ENCODE measurements around the gene CARNS1. TPM values are rescaled to one million over a fixed set of nuclear protein-coding genes. Genes with fewer than 3 reads are reported as not detected.
A peak's percentile ranks its signal among the peaks of the same experiment; 100 is the strongest.

The CARNS1 gene
- total and polyA plus RNA-seq, 2 of the 13 experiments (the other 11 are each of a cell fraction or from before 2014, with no cell fraction given): not detected

GRCh38 chr11:67463680-67464410, 48.4 kb downstream of the CARNS1 start (continued):
- no peak for TF ChIP-seq SOX6 (IDR thresholded peaks at IDR 0.05)
- TF ChIP-seq SOX6 (CRISPR knock-in tag; IDR thresholded peaks at IDR 0.05): peak; percentile 32; the same call in 1 of the 2 replicates
- no peak for TF ChIP-seq ZSCAN25 (CRISPR knock-in tag; IDR thresholded peaks at IDR 0.05)
- TF ChIP-seq EP300 (IDR thresholded peaks at IDR 0.05; ENCODE audit: low read depth in 2 of 2, low read length in 2 of 2): no peak
- TF ChIP-seq EP300 (CRISPR knock-in tag; IDR thresholded peaks at IDR 0.05; ENCODE audit: borderline replicate concordance): peak; percentile 37; the same call in 1 of the 2 replicates
- no peak for TF ChIP-seq PREB (CRISPR knock-in tag; IDR thresholded peaks at IDR 0.05)
- TF ChIP-seq NBN (conservative IDR thresholded peaks at IDR 0.05): no peak
- TF ChIP-seq NCOA2 (CRISPR knock-in tag; IDR thresholded peaks at IDR 0.05): no peak
- TF ChIP-seq HBP1 (CRISPR knock-in tag; IDR thresholded peaks at IDR 0.05; ENCODE audit: low read depth): no peak
- TF ChIP-seq, protein P1, sequence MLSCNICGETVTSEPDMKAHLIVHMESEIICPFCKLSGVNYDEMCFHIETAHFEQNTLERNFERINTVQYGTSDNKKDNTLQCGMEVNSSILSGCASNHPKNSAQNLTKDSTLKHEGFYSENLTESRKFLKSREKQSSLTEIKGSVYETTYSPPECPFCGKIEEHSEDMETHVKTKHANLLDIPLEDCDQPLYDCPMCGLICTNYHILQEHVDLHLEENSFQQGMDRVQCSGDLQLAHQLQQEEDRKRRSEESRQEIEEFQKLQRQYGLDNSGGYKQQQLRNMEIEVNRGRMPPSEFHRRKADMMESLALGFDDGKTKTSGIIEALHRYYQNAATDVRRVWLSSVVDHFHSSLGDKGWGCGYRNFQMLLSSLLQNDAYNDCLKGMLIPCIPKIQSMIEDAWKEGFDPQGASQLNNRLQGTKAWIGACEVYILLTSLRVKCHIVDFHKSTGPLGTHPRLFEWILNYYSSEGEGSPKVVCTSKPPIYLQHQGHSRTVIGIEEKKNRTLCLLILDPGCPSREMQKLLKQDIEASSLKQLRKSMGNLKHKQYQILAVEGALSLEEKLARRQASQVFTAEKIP (CRISPR knock-in tag; IDR thresholded peaks at IDR 0.05; ENCODE audit: borderline replicate concordance): no peak
- TF ChIP-seq, protein P2, sequence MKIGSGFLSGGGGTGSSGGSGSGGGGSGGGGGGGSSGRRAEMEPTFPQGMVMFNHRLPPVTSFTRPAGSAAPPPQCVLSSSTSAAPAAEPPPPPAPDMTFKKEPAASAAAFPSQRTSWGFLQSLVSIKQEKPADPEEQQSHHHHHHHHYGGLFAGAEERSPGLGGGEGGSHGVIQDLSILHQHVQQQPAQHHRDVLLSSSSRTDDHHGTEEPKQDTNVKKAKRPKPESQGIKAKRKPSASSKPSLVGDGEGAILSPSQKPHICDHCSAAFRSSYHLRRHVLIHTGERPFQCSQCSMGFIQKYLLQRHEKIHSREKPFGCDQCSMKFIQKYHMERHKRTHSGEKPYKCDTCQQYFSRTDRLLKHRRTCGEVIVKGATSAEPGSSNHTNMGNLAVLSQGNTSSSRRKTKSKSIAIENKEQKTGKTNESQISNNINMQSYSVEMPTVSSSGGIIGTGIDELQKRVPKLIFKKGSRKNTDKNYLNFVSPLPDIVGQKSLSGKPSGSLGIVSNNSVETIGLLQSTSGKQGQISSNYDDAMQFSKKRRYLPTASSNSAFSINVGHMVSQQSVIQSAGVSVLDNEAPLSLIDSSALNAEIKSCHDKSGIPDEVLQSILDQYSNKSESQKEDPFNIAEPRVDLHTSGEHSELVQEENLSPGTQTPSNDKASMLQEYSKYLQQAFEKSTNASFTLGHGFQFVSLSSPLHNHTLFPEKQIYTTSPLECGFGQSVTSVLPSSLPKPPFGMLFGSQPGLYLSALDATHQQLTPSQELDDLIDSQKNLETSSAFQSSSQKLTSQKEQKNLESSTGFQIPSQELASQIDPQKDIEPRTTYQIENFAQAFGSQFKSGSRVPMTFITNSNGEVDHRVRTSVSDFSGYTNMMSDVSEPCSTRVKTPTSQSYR (CRISPR knock-in tag; IDR thresholded peaks at IDR 0.05; ENCODE audit: borderline replicate concordance): peak; percentile 94
- no peak for TF ChIP-seq PAX8 (CRISPR knock-in tag; IDR thresholded peaks at IDR 0.05; ENCODE audit: borderline replicate concordance)
- TF ChIP-seq HNF4G (IDR thresholded peaks at IDR 0.05; ENCODE audit: borderline replicate concordance, low read depth, low read length): no peak
- 0 out of 2 replicates have a peak, but pooled peaks have one; percentile 51 for TF ChIP-seq HNF4G (CRISPR knock-in tag; IDR thresholded peaks at IDR 0.05; ENCODE audit: borderline replicate concordance, low read depth)
- TF ChIP-seq ZHX2 (IDR thresholded peaks at IDR 0.05; ENCODE audit: low read depth): 0 out of 2 replicates have a peak, but pooled peaks have one; percentile 7
- no peak for TF ChIP-seq ZHX2 (CRISPR knock-in tag; IDR thresholded peaks at IDR 0.05; ENCODE audit: borderline replicate concordance)
